ENCODE measurements around the gene CALHM1. TPM values are rescaled to one million over a fixed set of nuclear protein-coding genes. Genes with fewer than 3 reads are reported as not detected.
A peak's percentile ranks its signal among the peaks of the same experiment; 100 is the strongest.
"Not testable (repeated sequence)": the region's sequence is repeated elsewhere in the genome, so short reads cannot be mapped to it uniquely, and the experiment has no call there.

Gene CALHM1
- total RNA-seq, 1 donor from 2014 or later = not detected

DNA sequence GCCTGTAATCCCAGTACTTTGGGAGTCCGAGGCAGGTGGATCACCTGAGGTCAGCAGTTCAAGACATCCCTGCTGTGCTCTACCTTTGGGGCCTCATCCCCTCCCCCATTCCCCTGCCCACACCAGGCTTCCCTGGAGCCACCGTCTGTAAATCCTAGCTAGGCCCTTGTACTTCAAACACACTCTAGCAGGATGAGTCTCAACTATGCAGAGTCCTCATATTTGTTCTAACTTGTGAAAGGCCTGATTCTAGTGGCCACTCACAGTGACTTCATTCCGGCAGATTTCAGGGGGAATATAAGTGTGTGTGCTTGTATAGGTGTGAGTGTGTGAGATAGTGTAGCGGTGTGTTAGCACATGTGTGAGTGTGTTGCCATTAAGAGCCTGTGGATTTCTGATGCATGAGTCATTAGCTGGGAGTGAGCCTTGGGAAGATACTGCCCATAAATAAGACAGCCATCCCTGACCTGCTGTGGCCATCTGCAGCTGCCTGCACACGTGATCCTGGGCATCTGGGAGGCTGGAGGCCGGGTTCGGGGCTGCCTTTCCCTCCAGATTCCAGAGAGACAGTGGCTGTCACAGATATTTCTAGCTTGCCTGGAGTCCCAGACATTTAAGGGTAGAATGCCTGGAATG, 33.1 kb upstream of the CALHM1 start:
- DNase-seq (ENCODE audit: low read depth) (peak; percentile 88), FAIRE-seq (no peak)
- Histone ChIP-seq H3K27me3 (ENCODE audit: control insufficient read depth, insufficient read depth, low read length) (peaks cover 9% of the 10 kb centered on the region), H3K4me3 (ENCODE audit: low read depth, low read length) (no peak overlapping the region), H3K36me3 (ENCODE audit: control insufficient read depth, insufficient read depth, low read length) (no peaks in the 10 kb centered on the region)
- TF ChIP-seq, protein P1, sequence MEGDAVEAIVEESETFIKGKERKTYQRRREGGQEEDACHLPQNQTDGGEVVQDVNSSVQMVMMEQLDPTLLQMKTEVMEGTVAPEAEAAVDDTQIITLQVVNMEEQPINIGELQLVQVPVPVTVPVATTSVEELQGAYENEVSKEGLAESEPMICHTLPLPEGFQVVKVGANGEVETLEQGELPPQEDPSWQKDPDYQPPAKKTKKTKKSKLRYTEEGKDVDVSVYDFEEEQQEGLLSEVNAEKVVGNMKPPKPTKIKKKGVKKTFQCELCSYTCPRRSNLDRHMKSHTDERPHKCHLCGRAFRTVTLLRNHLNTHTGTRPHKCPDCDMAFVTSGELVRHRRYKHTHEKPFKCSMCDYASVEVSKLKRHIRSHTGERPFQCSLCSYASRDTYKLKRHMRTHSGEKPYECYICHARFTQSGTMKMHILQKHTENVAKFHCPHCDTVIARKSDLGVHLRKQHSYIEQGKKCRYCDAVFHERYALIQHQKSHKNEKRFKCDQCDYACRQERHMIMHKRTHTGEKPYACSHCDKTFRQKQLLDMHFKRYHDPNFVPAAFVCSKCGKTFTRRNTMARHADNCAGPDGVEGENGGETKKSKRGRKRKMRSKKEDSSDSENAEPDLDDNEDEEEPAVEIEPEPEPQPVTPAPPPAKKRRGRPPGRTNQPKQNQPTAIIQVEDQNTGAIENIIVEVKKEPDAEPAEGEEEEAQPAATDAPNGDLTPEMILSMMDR (IDR thresholded peaks at IDR 0.05; ENCODE audit: insufficient read depth, low read length, severe bottlenecking) = no peak

GRCh38 chr10:103490986-103491314, 32.2 kb upstream of the CALHM1 start:
- H3K4me3 ChIP-seq (ENCODE audit: low read depth, low read length) = no peak overlapping the region
- H3K36me3 ChIP-seq (ENCODE audit: control insufficient read depth, insufficient read depth, low read length) = no peaks in the 10 kb centered on the region
- H3K27me3 ChIP-seq (ENCODE audit: control insufficient read depth, insufficient read depth, low read length) = peaks cover 9% of the 10 kb centered on the region
- DNase-seq (ENCODE audit: low read depth) (no peak), FAIRE-seq (no peak)
- TF ChIP-seq, protein P1 (IDR thresholded peaks at IDR 0.05; ENCODE audit: insufficient read depth, low read length, severe bottlenecking) = no peak

- FAIRE-seq = no peak
- no peaks in the 10 kb centered on the region for H3K27me3 ChIP-seq (ENCODE audit: control insufficient read depth, insufficient read depth, low read length)
- no peak for DNase-seq (ENCODE audit: low read depth)
- H3K4me3 ChIP-seq (ENCODE audit: low read depth, low read length) = no peak overlapping the region
- TF ChIP-seq, protein P1 (IDR thresholded peaks at IDR 0.05; ENCODE audit: insufficient read depth, low read length, severe bottlenecking) = no peak
- H3K36me3 ChIP-seq (ENCODE audit: control insufficient read depth, insufficient read depth, low read length) = no peaks in the 10 kb centered on the region
Observed at GRCh38 chr10:103487410-103487708, 28.7 kb upstream of the CALHM1 start.

GRCh38 chr10:103486635-103487409, 28.1 kb upstream of the CALHM1 start:
- FAIRE-seq; DNase-seq (ENCODE audit: low read depth); H3K4me3 ChIP-seq (ENCODE audit: low read depth, low read length): not testable (repeated sequence)

GRCh38 chr10:103481974-103482531, 23.4 kb upstream of the CALHM1 start:
- Histone ChIP-seq H3K4me3 (ENCODE audit: low read depth, low read length) (no peak overlapping the region), H3K36me3 (ENCODE audit: control insufficient read depth, insufficient read depth, low read length) (no peaks in the 10 kb centered on the region), H3K27me3 (ENCODE audit: control insufficient read depth, insufficient read depth, low read length) (no peaks in the 10 kb centered on the region)
- TF ChIP-seq, protein P1 (IDR thresholded peaks at IDR 0.05; ENCODE audit: insufficient read depth, low read length, severe bottlenecking) = peak; percentile 69
- DNase-seq (ENCODE audit: low read depth) = peak; percentile 71
- FAIRE-seq = no peak

More at GRCh38 chr10:103486635-103487409, 28.1 kb upstream of the CALHM1 start:
- H3K27me3 ChIP-seq (ENCODE audit: control insufficient read depth, insufficient read depth, low read length); H3K36me3 ChIP-seq (ENCODE audit: control insufficient read depth, insufficient read depth, low read length): not testable (repeated sequence)

DNA sequence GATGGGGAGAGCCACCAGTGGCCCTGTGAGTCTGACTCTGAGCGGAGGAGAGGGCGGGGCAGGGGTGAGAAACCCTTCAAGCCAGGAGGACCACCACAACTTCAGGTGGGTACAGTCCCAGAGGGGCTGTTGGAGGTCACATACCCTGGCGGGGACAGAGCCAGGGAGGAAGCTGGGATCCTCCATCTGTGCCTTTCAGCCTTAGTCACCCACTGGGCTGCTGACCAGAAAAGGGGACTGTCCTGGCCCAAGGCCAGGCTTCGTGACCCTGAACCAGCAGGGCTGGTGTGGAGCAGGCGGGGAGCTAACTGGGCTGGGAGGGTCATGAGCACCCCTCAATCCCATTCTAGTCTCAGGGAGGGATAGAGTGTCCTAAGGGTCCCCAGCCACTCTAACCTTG, 21.8 kb upstream of the CALHM1 start:
- DNase-seq (ENCODE audit: low read depth) = no peak
- Histone ChIP-seq H3K4me3 (ENCODE audit: low read depth, low read length) (no peak overlapping the region), H3K36me3 (ENCODE audit: control insufficient read depth, insufficient read depth, low read length) (no peaks in the 10 kb centered on the region), H3K27me3 (ENCODE audit: control insufficient read depth, insufficient read depth, low read length) (no peaks in the 10 kb centered on the region)
- TF ChIP-seq, protein P1 (IDR thresholded peaks at IDR 0.05; ENCODE audit: insufficient read depth, low read length, severe bottlenecking) = no peak
- no peak for FAIRE-seq

Data from bronchial epithelial cell (primary cell).